ENCODE measurements around the gene SIGLEC9.

GRCh38 chr19:51078731-51079130 is 46.0 kb upstream of the SIGLEC9 start:
- TF ChIP-seq CTCF (tag by site-specific recombination; IDR thresholded peaks at IDR 0.05) (no peak), ZNF610 (tag by site-specific recombination; IDR thresholded peaks at IDR 0.05; ENCODE audit: borderline replicate concordance) (no peak), ATF2 (tag by site-specific recombination; IDR thresholded peaks at IDR 0.05; ENCODE audit: low read depth) (no peak), SP2 (tag by site-specific recombination; IDR thresholded peaks at IDR 0.05) (no peak), ZNF354C (tag by site-specific recombination; IDR thresholded peaks at IDR 0.05; ENCODE audit: borderline replicate concordance, low read depth) (no peak), ZBTB11 (tag by site-specific recombination; conservative IDR thresholded peaks at IDR 0.05; ENCODE audit: low read depth) (no peak), GLI4 (tag by site-specific recombination; IDR thresholded peaks at IDR 0.05) (no peak), ZNF10 (tag by site-specific recombination; IDR thresholded peaks at IDR 0.05) (no peak)

All from HEK293 (cell line).